Uterus (tissue), 2 donors: ENCODE data around the gene DMXL1.

Experiments
- CTCF ChIP-seq, 4 experiments: fragments of 200-600 bp in 2 of 4; fragments of 450-650 bp in 2 of 4; sonication (generic) in 2 of 4; IDR thresholded peaks; one replicate each; pipeline ENCODE4 v1.5.1; 2016 to 2019; ENCODE audit warnings: antibody characterized with exemption in 4 of 4, mild to moderate bottlenecking in 2 of 4, moderate library complexity in 1 of 4
- POLR2A ChIP-seq, 2 donors: fragments of 450-650 bp; IDR thresholded peaks; one replicate each; pipeline ENCODE4 v1.6.1; 2016; ENCODE audit warnings: antibody characterized with exemption in 2 of 2, mild to moderate bottlenecking in 1 of 2, moderate library complexity in 1 of 2

GRCh38 chr5:119095611-119096010 lies 24.7 kb downstream of the DMXL1 start:
- TF ChIP-seq CTCF (IDR thresholded peaks at IDR 0.05) (no peak), POLR2A (IDR thresholded peaks at IDR 0.05) (no peak)
